GM19397 (cell line): ENCODE measurements around the gene FBLN1.
"Not testable (repeated sequence)": the region's sequence is repeated elsewhere in the genome, so short reads cannot be mapped to it uniquely, and the experiment has no call there.

Experiments used
- ATAC-seq: cut with Tn5 transposase; IDR thresholded peaks from one replicate; pipeline ENCODE4 v1.9.1; 2021; ENCODE audit warnings: mild to moderate bottlenecking, moderate library complexity; ENCODE audit not compliant: unreplicated experiment

The FBLN1 gene

DNA sequence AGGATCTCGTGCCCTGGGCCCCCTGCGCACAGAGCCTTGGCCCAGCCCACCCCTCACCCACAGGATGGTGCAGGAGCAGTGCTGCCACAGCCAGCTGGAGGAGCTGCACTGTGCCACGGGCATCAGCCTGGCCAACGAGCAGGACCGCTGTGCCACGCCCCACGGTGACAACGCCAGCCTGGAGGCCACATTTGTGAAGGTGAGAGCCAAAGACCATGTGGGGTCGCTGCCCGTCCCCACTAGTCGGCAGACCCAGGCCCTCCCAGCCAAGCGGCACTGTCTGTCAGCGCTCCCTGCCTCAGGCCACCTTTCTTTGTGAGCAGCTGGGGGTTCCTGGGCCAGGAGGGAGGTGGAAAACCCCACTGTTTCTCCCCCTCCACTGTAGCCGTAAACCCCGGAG, 22.8 kb downstream of the FBLN1 start:
- no peak for ATAC-seq

DNA sequence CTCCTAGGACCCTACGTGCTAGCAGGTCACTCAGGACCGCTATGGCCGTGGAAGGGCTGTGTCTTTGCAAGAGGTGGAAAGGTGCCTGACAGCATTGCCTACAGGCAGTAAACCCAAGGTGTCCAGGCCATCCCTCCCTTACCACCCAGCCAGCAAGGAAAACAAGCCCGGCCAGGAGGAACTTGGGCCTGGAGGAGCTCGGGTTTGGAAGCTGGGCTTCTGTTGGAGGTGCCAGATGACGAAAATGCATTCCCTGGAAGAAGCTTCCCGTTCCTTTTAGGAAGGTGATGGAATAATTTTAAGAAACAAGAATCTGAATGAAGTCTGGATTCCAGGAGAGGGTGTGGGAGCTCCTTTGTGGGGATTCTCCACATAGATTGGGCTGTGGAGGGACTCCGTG, 23.6 kb downstream of the FBLN1 start:
- no peak for ATAC-seq

DNA sequence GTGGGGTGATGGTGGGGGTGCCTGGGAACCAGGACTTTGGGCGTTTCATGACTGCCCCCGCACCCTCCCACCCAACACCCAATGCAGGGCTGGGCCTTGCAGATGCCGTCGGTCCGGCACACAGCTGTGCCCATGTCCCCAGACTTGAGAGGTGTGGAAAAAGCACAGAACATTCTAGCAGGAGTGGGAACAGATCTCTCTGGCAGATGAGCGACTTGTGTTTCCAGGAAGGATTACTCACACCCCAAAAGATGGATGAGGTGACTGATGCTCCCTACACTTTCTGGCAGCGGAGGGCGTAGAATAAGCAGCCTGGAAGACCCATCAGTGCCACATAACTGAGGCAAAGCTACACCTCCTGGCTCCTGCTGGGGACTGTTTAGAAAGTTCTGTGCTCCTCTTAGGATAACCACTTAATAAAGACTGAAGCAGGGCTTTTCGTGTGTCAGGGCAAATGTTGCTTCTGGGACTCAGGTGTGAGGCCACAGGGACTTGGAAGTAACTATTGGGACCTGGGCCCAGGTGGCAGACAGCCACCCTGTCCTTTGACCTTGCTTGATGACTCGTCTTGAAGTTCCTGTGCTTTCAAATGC, 24.2 kb downstream of the FBLN1 start:
- ATAC-seq: no peak

DNA sequence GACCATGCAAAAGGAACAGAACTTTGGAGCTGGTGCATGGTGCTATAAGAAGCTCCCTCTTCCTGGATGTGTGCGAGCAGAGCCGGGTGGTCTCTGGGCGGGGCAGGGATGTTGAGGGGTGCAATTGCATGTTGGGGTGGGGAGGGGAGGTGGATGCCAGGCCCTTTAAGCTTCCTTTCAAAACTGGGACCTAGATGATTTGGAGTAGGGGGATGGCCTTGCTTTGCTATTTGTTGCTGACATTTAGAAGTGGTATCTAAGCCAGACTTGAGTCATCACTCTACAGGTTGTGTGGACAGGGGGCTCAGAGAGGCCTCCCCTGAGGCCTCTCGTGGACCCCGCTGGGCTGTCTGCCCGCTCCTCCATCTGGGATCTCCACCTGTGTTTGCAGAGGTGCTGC, 24.8 kb downstream of the FBLN1 start:
- ATAC-seq: no peak

DNA sequence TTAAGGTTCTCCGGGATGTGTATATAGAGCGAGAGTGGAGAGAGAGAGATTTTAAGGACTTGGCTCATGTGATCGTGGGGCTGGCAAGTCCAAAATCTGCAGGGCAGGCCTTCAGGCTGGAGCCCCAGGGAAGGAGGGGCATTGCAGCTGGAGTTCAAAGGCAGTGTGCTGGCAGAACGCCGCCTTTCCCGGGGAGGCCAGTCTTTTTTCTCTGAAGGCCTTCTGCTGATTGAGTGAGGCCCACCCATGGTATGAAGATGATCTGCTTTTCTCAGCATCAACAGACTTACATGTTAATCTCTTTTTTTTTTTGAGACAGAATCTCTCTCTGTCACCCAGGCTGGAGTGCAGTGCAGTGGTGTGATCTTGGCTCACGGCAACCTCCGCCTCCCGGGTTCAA, 25.4 kb downstream of the FBLN1 start:
- no peak for ATAC-seq

DNA sequence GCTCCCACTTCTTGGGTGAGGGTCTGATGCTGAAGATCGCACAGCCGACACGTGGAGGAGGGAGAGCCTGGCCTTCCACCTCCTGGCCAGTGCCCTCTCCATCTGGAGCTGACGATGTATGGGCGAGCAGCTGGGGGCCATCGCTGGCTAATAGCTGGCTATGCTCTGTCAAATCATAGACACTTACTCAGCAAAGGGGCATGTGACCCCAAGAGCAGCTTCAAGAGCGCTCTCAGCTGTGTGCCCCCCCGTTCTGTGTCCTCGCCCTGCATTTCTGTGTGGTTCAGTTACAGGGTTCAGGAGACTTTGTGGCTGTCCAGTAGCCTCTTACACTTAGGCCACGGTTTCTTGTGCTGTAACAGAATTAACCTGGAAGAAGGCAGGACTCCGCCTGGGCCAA, 26.4 kb downstream of the FBLN1 start:
- ATAC-seq: no peak

DNA sequence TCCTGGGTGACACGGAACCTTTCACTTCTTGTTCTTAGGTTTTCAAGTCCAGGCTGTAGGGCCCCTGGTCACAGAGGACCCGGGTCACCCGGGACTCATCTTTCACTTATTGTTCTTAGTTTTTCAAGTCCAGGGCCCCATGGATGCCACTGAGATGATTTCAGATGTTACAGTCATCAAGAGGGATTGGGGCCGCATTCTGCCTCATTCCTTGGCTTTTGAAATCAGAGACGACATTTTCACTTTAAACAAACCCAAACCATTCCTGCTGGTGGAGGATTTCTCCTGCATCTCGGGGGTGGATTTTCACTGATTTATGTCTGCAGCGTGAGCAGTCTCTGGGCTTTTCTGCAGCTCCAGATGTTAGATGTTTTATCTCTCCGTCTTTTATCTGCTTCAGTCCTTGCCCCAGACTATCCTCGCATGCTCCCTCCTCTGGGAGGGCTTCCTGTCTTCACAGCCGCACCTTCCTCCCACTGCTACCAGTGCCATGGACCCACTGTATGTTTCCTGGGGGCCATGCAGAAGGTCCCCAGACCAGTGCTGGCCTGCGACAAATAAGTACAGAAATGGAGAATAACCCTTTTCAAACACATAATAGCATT, 27.4 kb downstream of the FBLN1 start:
- no peak for ATAC-seq

DNA sequence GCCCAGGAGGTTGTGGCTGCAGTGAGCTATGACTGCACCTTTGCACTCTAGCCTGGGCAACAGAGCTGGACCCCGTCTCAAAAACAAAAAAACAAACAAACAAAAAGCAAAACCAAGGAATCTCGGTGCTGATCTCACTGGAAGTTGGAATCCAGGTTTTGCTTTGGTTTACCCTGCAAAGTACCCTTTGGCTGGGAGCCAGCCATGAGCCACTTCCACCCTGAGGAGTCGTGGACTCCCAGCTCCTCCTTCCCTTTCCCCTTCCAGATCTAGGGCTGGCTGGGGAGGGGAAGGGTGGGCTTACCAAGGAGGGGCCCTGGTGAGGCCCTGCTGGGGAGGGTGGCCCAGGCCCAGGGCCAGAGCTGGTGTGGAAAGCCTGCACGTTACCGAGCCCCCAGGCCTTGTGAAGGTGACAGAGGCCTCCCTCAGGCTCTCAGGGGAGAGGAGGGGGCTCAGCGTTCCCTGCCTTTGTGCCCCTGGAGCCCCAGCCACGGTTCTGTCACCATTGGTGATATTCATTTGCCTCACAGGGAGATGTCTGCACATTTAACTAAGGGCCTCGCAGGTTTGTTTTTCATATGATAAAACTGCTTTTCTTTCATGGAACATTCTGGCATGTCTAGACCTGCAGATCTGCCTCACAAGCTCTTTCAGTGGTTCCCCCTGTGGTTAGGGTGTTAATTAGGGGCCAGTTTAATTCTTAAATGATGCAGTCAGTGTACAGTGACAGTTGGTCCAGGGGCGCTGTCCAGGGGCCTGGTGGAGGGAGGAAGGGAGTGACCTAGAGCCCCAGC, 29.0 kb downstream of the FBLN1 start:
- ATAC-seq: no peak

DNA sequence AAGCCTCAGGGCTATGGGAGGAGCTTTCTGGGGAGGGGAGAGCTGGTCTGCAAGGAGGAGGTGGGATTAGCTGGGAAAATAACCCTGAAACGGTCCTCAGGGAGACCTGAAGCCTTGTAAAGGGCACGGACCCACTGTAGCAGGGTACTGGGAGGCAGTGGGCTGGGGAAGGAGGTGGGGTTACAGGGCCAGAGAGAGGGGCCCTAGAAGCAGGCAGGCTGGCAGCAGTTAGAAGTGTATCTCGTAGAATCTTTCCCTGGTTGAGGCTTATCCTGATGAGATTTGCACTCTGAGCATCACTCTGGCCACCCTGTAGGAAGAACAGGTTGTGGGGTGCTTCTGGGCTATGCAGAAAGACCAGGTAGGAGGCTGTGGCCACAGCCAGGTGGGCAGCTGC, 29.6 kb downstream of the FBLN1 start:
- no peak for ATAC-seq

DNA sequence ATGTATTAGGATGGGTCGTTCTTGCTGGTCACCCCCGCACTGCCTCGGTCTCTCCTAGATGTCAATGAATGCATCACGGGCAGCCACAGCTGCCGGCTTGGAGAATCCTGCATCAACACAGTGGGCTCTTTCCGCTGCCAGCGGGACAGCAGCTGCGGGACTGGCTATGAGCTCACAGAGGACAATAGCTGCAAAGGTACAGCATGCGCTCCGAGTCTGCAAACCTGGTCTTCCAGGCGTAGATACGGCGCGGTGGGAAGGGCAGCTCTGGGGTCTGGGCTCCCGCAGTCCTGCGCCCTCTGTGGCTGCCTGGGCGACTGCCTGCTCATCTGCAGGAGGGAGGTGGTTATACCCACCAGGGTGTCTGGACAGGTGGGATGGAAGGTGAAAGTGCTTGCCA, 31.0 kb downstream of the FBLN1 start:
- no peak for ATAC-seq

DNA sequence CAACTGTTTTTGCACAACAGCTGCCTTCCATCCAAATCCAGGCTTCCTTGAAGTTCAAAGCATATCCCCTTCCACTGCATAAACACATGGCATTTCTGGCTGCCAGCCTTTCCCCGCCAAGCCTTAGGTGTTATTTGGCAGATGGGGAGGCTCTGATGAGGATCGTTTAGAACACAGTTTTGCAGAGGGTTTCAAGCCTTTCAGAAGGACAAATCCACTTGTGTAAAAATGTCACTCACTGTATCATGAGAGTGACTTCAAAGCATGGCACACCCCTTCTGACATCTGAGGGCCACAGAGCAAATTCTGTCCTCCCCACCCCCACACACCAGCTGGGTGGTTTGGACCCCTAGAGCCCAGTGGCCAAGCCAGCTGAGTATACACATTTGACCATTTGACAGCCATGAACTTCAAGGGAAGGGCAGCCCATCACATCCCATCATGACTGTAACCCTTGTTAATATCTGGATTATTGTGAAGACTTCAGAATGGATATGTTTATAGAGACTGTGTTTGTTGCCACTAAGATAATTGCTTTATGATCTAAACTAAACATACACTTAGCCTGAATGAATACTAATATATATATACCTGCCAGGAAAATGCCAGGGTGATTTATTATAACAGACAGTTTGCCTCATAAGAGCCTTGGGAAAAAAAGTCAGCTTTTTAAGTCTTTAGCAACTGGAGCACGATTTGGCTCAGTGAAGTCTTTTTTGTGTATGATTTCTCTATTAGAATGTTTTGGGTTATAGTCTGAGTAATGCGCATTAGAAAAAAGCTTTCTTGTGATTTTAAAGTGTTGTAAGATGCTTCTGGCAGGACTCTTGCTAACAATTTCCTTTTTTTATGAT, 31.9 kb downstream of the FBLN1 start:
- ATAC-seq: no peak

DNA sequence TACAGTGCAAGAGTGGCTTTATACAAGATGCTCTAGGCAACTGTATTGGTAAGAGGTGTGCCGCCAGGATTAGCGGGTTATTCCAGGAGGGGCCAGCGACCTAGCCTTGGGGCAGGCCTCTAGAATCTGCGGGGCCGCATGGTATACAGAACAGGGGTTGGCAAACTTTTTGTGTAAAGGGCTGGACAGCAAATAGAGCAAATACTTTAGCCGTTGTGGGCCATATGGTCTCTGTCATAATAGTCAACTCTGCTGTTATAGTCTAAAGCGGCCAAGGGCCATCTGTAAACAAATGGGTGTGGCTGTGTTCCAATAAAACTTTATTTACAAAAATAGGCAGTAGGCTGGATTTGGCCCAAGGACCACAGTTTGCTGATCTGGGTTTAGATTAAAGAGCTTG, 32.6 kb downstream of the FBLN1 start:
- no peak for ATAC-seq

DNA sequence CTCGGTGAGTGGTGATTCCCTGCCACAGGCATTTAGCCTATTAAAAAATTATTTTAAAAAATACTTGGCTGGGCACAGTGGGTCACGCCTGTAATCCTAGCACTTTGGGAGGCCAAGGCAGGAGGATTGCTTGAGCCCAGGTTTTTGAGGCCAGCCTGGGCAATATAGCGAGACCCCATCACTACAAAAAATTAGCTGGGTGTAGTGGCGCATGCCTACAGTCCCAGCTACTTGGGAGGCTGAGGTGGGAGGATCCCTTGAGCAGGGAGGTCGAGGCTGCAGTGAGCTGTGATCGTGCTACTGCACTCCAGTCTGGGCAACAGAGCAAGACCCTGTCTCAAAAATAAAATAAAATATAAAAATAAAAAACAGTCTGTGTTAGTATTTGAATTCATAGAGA, 33.2 kb downstream of the FBLN1 start:
- ATAC-seq: not testable (repeated sequence)

DNA sequence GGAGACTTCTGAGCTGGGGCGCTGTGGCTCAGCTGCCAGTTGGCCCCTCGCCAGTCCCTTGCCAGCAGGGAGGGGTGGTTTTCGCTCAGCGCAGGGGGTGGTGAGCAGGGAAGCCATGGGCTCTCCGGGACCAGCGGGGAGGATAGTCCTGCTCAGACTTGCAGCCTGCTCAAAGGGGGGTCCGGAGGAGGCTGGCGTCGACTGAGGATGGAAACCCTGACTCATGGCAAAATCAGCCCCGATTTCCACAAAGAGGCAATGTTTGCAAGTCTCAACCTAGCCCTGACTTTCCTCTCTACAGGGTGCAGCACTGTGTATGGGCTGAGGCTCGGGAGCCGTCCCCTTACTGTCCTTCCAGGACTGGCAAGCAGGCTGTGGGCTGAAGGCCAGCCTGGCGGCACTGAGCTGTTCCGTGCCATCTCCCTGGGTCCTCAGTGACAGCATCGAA, 35.1 kb downstream of the FBLN1 start:
- no peak for ATAC-seq

DNA sequence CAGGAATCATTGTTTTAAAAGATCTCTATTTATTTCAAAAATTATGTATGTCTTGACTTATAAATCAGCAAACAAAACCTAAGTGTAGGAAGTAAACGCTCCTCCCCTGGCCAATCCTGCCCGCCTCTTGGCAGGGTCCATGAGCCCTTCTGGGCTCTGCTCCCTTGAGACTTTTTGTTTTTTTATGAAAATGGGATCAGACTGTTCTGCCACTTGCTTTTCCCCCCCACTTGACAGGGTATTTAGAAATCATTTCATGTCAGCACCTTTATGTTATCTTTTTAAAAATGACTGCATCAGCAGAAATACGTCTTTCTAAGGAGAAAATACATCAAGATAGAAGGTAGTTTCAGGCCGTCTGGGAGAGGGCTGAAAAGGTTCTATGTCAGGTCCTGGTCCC, 35.6 kb downstream of the FBLN1 start:
- no peak for ATAC-seq

DNA sequence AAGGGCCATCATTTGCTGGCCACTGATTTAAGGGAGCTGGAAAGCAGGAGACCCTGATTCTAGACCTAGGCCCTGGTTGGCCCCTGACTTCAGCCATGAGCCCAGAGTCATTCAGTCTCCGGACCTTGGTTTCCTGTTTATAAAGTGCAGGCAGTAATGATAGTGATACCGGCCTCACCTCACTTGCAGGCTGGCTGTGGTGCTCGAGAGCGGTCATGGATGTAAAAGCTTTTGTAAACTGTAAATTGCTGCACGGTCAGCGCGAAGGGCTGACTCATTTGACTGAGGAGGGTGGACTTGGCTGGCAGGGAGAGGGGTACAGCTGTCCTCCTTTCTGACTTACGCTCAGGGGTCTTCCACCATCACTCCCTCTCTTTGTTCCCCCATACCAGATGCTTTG, 37.4 kb downstream of the FBLN1 start:
- no peak for ATAC-seq

DNA sequence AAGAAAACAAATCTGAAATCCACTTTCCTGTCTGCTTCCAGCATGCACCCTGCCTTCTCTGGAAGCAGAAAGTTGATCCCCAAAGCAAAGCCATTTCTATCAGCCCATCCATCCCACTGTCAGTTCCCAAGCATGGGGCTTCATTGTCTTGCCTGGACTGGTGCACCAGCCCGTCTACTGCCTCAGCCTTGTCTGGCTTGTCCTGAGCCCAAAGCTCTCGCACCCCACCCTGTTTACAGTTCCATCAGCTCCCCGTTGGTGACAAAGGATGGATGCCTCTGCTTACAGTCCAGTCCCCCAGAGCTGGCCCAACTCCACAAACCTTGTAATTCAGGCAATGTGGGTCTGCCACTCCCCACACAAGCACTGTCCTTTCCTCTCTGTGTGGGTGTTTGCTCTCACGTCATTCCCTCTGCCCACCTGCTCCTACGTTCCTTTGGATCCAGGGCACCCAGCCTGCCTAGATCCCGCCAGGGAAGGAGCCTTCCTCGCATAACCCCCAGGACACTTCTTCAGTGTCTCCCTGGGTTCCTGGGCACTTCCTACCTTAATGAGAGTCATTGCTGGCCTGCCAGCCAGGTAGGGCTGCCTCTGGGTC, 38.8 kb downstream of the FBLN1 start:
- ATAC-seq: no peak

DNA sequence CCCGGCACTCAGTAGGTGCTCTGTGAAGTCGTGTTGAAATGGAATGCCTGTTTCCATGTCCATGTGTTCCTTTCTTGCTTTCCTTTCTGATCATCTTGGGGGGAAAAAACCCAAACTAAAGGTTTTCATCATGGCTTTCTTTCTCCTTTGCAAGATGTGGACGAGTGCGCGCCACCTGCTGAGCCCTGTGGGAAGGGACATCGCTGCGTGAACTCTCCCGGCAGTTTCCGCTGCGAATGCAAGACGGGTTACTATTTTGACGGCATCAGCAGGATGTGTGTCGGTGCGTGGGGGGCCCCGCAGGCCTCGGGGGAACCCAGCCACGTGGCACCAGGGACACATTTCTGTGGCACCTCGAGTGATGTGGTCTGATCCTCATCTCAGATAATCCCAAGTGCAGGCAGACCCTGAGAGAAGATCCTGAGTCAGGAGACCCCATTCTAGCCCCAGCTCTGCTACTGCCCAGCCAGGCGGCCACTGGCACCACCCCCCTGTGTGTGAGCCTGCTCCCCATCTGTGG, 39.4 kb downstream of the FBLN1 start:
- no peak for ATAC-seq

DNA sequence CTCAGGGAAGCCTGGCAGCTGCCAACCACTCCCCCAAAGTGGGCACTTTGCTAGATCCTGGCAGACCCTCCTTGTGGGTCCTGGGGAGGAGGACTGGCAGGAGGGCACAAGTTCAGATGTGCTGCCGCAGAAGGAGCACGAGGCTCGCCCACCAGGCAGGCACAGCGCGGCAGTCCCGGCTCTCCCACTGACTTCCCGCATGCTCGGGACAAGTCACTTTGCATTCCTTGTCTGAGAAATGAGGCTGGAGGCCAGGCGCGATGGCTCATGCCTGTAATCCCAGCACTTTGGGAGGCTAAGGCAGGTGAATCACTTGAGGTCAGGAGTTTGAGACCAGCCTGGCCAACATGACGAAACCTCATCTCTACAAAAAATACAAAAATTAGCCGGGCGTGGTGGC, 40.1 kb downstream of the FBLN1 start:
- not testable (repeated sequence) for ATAC-seq

DNA sequence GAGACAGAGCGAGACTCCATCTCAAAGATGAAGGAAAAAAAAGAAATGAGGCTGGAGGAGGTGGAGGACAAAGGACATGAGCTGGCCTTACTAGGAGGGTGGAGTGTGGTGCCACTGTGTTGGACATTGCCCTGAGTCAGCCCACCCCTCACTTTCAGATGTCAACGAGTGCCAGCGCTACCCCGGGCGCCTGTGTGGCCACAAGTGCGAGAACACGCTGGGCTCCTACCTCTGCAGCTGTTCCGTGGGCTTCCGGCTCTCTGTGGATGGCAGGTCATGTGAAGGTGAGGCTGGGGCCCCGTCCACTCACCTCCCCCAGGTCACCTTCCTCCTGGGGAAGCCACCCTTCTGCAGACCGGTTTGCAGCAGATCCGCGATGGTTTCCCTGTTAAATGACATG, 40.6 kb downstream of the FBLN1 start:
- ATAC-seq: no peak
